Measurements from ENCODE around the gene RAB13.

RAB13 gene

DNA sequence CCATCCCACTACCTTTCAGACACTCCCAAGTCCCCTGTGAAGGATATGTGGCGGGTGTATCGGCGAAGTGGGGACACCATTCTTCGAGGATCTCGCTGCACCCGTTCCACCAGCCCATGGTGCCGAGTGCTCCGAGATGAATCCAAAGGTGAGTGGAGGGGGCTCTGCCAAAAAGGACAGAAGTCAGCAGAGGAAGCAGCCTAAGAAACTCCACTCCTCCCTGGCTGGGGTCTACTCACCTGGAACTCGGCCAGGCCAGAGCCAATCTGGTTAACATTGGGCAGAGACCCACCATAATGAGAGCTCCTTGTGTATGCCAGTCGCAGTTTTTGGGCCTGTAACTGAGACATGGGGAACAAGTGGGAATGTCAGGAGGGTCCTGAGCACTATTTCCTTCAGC, 31.3 kb downstream of the RAB13 start:
- DNase-seq = no peak

- no peak for DNase-seq
Observed at GRCh38 chr1:153953859-153954365, 32.2 kb downstream of the RAB13 start.

GRCh38 chr1:153951801-153952200, 34.3 kb downstream of the RAB13 start:
- DNase-seq = no peak

DNA sequence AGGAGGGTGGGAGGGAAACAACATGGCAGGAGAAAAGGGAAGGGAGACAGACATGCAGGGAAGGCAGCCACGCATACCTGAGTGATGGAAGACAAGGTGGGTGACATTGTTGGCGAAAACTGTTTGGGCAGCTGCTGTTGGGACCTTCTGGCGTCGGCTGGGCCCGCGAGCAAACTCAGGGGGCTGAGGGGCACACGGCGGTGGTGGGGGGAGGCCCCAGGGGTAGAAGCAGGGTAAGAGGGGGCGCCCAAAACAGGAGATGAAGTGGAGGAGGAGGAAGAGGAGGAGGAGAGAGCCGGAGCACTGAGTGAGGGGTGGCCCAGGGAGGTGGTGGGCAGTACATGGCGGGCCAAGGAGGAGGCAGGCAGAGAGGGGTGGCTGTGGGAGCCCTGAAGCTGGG, 35.0 kb downstream of the RAB13 start:
- no peak for DNase-seq

GRCh38 chr1:153946622-153947241, 39.4 kb downstream of the RAB13 start, which contains the start of gene DENND4B:
Gene DENND4B (minus strand): TSS chr1:153946718. CDS start chr1:153944374, 2,344 bp downstream.
- peak; percentile 87 for DNase-seq

DNA sequence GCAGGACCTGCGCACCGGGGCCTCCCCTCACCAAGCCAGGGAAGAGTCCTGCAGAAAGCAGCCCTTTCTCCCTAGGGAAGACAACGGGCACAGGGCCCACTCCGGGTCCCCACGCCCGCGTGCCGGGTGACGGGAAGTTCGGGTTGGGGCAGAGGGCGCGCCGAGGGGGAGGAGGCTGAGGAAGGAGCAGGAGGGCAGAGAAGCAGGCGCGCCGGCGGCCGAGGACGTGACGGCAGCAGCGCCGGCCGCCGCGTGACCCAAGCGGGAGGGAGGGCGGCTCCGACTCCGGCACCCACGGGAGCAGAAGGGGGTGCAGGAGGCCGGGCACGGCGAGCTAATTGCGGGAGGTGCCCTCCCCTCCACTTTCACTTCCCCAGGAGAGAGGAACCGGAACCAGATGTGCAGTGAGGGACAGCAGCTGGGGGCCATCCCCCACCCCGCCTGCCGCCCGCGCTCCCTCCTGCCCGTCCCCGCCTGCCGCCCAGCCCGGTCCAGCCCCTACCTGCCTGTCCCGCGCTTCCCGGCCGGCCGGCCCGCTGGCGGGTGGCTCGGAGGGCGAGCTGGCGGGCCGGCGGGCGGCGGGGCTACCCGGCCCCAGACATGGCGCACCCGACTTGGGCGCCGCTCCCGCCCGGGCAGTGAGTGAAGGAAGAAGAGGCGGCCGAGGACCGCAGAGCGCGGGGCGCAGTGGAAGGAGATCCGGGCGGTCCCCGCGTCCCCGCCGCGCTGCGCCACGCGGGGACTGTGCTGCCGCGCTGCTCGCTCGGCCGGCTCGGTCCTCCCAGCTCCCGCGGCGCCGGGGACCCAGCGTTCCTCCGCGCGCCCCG, 40.1 kb downstream of the RAB13 start:
- peak; percentile 78 for DNase-seq

DNA sequence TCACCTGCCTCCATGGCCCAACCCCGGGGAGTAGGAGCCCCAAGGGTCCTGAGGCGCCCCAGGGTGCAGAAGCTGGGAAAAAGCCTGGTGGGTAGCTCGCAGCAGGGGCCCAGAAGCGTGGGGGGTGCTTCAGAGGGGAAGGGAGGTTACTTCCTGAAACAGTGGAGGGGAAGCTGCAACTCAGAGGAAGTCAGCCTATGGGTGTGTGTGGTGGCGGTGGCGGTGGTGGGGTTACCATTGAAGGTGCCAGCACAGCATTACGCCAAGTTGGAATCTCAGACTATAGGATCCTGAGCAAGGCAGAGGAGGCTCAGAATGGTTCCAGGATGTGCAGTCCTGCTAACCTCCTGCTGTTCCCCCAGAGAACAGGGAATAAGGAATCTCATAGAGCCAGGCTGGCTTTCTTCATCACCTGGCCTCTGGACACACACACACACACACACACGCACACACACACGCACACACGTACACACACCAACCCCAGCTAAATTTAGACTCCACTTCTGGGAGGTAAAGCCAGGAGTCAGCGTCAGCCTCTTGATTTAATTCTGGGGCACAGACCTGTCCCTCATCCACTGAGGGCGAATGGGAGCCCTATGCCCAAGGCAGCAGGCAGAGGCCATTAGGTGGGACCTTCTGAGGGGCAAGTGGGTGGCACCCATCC, 40.9 kb downstream of the RAB13 start:
- no peak for DNase-seq

DNA sequence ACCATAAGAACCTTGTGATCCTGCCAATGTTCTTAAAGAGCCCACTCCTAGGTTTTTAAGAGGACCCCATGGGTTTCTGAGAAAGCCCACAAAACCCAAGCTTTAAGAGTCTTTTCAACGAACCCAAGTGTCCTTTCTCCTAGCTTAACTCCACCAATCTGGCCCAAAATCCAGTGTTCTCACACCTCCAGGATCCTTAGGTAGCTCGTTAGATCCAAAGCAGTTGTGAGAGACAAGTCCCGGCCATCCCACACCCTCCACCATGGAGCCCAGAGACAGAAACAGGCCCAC, 41.4 kb downstream of the RAB13 start:
- DNase-seq = no peak

- DNase-seq = no peak
Observed at GRCh38 chr1:153944005-153944826, 41.9 kb downstream of the RAB13 start.

DNA sequence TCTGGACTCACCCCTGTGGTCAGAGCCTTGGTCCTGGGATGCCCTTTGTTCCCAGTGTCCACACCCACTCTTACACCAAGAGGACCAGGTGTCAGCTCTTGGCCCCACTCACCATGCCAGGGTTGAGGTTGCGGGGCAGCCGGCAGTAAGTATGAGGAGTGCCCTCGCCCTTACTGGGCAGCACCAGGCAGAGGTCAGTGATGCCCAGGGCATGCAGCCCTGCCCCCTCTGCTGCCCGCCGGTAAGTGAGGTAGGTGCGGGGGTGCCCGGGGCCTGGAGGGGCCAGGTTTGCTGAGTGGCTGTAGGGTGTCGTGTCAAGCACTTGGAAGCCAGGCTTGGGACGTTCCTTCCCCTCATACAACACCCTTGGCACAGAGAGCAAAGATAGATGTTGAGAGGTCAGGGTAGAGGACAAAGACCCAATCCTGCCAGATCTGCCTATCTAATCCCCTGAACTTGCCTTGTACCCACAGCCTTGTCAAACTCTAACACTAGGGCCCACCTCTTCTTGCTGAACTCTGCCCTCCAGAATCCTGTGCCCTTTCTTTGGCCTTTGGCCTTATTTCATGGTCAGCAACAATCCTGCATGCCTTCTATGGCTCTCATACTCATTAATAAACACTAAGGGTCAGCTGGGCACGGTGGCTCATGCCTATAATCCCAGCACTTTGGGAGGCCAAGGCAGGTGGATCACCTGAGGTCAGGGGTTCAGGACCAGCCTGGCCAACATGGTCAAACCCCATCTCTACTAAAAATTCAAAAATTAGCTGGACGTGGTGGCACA, 43.2 kb downstream of the RAB13 start:
- no peak for DNase-seq

DNA sequence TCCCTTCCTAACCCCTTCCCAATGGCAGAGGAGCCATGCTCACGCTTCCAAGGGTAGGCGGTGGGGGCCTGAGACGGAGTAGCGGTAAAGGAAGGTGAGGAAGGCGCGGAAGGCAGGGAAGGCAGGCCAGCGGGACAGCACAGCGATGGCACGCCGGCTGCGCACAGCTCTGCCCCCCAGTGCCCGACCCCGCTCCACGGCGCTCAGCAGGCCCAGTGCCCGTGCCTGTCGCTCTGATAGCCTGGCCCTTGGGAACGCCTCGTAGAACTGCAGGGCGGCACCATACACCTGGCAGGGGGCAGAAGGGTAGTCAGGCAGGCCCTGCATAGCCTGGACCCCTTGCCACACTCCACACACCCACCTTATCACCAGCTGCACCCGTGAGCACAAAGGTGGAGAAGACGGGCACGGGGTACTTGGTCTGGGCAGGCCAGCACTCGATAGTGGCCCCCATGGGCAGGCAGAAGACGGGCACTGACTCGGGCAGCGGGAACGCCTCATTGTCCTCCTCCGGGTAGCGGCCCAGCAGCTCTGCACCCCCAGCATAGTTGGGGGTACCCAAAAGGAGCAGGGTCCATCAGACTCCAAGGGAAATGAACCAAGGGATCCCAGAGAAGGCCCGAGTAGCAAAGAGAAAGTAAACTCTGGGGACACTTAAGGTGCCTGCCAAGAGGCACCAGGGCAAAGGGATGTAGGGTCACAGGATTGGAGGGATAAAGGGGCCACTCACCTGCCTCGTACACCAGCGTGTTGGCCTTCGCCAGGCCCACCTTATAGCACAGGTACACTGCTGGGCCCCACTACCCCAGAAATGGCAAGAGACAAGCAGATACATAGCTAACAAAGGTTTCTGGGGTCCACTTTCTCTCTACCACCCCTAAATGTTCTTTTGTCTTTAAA, 44.1 kb downstream of the RAB13 start:
- DNase-seq = no peak

DNA sequence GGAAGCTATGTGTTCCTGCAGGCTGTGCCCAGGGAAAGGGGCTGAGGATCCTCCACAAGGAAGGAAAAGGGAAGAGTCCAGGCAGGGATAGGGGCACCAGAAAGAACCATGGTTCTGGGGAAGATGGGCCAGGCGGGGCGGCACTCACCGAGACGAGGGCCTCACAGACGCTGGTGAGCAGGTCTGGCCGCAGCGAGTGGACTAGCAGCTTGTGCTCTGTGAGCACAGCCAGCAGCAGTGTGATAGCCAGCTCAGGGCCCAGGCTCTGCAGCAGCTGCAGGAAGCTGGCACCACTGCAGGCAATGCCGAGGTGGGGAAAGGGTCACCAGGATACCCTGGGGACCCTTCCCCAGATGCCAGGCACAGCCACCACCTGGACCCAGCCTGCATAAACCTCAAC, 45.4 kb downstream of the RAB13 start:
- DNase-seq = no peak

GRCh38 chr1:153939476-153939875, 46.7 kb downstream of the RAB13 start:
- DNase-seq = no peak

- no peak for DNase-seq
Observed at GRCh38 chr1:153938996-153939395, 47.1 kb downstream of the RAB13 start.

DNA sequence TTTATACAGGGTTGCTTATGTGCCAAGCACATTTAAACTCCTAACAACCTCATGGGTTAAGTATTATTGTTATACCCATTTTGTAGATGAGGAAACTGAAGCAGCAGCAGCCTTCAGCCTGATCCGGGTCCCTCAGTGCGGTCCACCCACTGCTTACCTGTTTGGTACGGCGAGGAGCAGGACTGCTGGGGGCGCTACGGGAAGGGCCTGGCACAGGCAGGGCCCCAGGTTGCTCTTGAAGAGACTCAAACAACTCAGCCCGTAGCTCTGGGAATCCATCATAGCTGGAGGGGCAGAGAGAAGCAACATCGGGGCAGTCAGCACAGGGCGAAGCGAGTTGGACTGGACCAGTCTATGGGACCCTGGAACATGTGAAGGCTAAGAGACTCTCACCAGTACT, 48.8 kb downstream of the RAB13 start:
- no peak for DNase-seq

- DNase-seq = no peak
Observed at GRCh38 chr1:153936011-153936802, 49.9 kb downstream of the RAB13 start.

DNA sequence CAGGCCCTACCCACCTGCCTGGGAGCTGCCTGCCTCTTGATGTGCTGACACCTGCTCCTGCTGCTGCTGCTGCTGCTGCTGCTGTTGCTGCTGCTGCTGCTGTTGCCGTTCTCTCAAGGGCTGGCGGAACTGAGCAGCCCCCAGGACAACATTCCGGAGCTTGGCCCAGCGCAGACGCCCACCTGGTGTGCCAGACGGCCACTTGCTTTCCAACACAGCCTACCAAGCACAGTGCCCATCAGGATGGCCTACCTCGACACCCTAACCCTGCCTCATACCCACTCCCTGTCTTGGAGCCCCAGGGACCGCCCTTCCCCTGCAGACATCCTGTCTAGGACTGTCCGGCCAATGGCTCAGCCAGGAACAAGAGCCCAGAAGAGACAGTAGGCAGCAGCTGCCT, 51.4 kb downstream of the RAB13 start:
- DNase-seq = no peak

DNA sequence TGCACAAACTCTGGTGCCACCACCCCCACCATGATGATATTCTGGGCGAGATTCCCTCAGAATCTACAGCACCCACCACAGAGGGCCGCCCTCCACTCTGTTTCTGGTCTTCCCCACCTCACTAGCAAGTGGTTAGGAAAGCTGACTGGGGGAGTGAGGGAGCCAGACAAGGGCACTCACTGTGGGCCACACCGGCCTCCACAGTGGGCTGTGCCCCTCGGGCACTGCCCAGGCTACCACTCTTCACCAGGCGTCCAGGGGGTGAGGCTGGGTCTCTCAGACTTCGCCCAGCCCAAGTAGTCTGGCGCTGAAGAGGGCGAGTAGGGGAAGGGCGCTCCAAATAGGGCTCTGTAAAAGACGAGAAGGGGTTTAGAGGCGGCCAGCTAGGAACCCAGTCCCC, 52.2 kb downstream of the RAB13 start:
- no peak for DNase-seq

GRCh38 chr1:153933430-153933829, 52.7 kb downstream of the RAB13 start:
- DNase-seq = no peak
